Panc1 (cell line): ENCODE data around the gene NEMP1.

ENCODE experiments used
- POLR2AphosphoS5 ChIP-seq: IDR thresholded peaks from 2 replicates; pipeline ENCODE4 v1.6.1; 2012; ENCODE audit warnings: mild to moderate bottlenecking, low read depth, low read length, moderate library complexity
- SIN3A ChIP-seq: IDR thresholded peaks from 2 replicates; pipeline ENCODE4 v1.6.1; 2012; ENCODE audit warnings: low read depth, mild to moderate bottlenecking, low read length, moderate library complexity, borderline replicate concordance; ENCODE audit not compliant: insufficient read depth
- TF ChIP-seq, protein P1 (sequence below): fragments of 450-650 bp; IDR thresholded peaks from 2 replicates; pipeline ENCODE4 v1.5.1; 2017; ENCODE audit warnings: mild to moderate bottlenecking

DNA sequence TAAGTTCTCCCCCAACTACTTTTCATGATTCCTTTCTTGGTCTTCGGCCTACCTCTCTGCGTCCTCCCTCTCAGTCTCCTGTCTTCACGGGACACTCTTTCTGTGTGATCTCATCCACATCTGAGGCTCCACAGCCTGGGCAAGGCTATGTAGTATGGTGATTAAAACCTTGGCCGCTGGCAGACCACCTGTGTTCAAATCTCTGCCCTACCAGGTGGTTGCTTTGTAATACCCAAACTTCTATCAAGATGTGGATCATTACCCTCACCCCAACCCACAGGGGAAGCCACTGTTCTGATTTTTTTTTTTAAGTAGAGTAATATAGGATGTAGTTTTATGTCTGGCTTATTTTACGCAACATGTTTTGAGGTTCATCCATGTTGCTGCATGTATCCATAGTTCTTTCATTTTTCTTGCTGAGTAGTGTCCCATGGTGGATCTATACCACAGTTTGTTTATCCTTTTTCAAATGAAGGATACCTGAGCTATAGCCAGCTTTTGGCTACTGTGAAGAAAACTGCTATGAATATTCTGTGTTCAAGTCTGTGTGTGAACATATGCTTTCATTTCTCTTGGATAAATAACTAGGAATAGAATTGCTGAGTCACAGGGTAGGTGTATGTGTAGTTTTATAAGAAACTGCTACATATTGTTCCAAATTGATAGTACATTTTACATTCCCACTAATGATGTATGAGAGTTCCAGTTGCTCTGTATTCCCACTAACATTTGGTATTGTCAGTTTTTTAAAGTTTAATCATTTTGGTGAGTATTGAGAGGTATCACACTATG, 40.9 kb upstream of the NEMP1 start:
- TF ChIP-seq, protein P1, sequence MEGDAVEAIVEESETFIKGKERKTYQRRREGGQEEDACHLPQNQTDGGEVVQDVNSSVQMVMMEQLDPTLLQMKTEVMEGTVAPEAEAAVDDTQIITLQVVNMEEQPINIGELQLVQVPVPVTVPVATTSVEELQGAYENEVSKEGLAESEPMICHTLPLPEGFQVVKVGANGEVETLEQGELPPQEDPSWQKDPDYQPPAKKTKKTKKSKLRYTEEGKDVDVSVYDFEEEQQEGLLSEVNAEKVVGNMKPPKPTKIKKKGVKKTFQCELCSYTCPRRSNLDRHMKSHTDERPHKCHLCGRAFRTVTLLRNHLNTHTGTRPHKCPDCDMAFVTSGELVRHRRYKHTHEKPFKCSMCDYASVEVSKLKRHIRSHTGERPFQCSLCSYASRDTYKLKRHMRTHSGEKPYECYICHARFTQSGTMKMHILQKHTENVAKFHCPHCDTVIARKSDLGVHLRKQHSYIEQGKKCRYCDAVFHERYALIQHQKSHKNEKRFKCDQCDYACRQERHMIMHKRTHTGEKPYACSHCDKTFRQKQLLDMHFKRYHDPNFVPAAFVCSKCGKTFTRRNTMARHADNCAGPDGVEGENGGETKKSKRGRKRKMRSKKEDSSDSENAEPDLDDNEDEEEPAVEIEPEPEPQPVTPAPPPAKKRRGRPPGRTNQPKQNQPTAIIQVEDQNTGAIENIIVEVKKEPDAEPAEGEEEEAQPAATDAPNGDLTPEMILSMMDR, result no peak
- TF ChIP-seq POLR2AphosphoS5 (no peak), SIN3A (no peak)
